ENCODE results near the gene IER3.

- TF ChIP-seq EZH2 (IDR thresholded peaks at IDR 0.05; ENCODE audit: low read depth, unreplicated experiment) (no peak), CTCF (conservative IDR thresholded peaks at IDR 0.05; ENCODE audit: low read depth in 2 of 2) (no peak), ZNF114 (CRISPR knock-in tag; IDR thresholded peaks at IDR 0.05) (no peak), POLR2AphosphoS5 (IDR thresholded peaks at IDR 0.05; ENCODE audit: low read depth) (no peak), EZH2phosphoT487 (IDR thresholded peaks at IDR 0.05; ENCODE audit: unreplicated experiment) (no peak), ETS1 (IDR thresholded peaks at IDR 0.05) (no peak), REST (IDR thresholded peaks at IDR 0.05; ENCODE audit: unreplicated experiment) (no peak), ZNF331 (CRISPR knock-in tag; IDR thresholded peaks at IDR 0.05; ENCODE audit: low read depth) (no peak), NANOG (IDR thresholded peaks at IDR 0.05; ENCODE audit: borderline replicate concordance) (no peak), CREB1 (CRISPR knock-in tag; IDR thresholded peaks at IDR 0.05; ENCODE audit: low read depth) (no peak), JUNB (IDR thresholded peaks at IDR 0.05; ENCODE audit: unreplicated experiment) (no peak)
Observed at GRCh38 chr6:30767944-30768301, 23.6 kb upstream of the IER3 start.
